GM15510 (cell line): Measurements from ENCODE around the gene BORCS5.

Experiments
- POLR2A ChIP-seq: IDR thresholded peaks from 3 replicates; pipeline ENCODE4 v1.6.1; 2011; ENCODE audit warnings: borderline replicate concordance; ENCODE audit not compliant: insufficient read length; ENCODE audit errors: extremely low read depth

The BORCS5 gene

DNA sequence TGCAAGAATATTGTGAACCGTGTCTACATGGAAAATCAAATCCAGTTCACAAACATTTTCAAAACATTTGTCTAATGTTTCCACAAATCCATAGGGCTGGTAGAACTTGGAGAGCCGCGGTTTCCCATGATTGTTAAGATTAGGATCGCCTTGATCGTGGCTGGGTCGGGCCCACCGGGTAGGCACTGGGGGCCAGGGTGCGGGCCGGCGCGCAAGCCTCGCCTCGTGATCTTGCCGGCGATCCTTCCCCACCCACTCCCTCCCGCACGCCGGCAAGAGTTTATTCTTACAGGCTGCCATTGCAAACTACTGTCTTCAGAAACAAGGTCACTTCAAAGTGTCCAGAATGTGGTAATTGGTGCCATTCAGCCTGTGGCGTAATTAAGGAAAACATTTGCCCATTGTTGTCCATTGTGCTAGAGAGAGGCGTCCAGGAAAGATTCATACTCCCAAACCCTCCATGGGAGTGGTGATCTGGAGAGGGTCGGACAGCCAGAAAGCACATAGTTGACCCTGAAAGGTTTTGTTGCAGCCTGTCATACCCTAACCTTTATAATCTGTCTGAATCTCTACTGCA, 95.5 kb downstream of the BORCS5 start:
- no peak for TF ChIP-seq POLR2A

DNA sequence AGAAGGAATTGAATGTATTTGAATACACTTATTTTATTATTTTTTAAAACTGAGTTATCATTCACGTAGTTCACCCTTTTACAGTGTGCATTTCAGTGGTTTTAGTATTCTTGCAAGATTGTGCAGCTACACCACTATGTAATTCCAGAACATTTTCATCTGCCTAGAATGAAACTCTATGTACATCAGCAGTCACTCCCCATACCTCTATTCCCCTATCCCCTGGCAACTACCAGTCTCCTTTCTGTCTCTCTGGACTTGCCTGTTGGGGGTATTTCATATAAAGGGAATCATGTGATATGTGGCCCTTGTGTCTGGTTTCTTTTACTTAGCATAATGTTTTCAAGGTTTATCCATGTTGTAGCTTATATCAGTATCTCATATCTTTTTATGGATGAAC, 96.8 kb downstream of the BORCS5 start:
- no peak for TF ChIP-seq POLR2A

DNA sequence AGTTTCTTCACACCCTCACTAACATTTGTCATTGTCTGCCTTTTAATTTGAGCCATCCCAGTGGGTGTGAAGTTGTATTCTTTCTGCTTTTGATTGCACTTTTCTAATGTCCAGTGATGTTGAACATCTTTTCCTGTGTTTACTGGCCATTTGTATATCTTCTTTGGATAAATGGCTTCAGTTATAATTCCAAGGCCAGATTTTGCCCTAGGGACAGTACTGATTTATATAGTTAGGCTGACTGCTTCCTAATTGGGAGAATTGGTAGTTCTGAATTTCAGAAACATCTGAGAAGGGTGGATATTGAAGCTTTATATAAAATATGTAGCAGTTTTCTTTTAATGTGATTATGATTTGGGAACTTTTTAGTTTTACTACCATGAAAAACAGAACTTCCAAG, 97.4 kb downstream of the BORCS5 start:
- TF ChIP-seq POLR2A = no peak

DNA sequence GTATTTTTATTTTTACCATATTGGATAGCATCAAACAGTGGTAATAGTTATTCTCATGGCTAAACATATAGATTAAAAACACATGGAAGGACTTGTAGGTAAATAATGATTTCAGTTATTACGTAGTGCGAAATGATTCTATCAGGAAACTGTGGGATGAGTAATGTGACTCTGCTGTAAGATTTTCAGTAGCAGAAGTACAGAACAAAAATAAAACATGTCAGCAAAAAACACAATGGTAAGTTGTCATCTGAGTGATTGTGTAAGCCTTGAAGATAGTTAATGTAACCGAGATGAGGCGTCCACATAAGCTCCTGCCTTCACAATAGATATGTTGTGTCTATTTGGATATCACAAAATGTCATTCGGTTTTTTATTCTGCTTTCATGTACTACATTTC, 99.8 kb downstream of the BORCS5 start:
- no peak for TF ChIP-seq POLR2A

DNA sequence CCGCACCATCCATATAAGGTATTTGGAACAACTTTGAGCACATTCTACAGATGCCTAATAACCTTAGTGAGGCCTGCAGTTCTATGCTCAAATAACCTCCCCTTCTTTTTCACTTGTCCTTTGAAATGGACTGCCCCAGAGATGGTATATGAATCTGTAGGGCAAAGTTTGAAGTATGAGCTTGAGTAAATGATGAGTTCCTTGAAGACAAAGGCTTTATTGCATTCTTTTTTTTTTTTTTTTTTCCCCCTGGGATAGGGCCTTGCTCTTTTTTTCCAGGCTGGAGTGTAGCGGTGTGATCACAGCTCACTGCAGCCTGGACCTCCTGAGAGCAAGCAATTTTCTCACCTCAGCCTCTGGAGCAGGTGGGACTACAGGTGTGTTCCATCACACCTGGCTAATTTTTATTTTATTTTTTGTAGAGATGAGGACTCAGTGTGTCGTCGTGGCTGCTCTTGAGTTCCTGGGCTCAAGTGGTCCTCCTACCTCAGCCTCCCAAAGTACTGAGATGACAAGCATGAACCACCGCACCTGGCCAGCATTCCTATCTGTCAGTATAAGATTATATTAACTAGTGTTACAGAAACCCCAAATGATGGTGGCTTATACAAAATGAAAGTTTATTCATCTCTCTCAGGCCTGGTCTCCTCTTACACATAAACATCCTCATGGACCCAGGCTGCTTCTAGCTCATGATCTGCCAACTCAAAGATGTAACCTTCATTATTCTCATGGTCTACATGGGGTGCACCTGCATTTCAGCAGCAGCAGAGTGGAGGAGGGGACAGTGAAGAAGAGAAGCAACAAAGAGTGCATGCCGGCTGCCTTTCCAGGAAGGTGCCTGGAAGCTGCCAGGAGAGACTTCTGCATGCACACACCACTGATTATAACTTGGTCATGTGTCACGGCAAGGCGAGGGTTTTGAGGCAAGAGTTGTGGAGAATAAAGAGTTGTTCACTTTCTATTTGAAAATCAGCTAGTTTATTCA, 104.4 kb downstream of the BORCS5 start:
- no peak for TF ChIP-seq POLR2A

DNA sequence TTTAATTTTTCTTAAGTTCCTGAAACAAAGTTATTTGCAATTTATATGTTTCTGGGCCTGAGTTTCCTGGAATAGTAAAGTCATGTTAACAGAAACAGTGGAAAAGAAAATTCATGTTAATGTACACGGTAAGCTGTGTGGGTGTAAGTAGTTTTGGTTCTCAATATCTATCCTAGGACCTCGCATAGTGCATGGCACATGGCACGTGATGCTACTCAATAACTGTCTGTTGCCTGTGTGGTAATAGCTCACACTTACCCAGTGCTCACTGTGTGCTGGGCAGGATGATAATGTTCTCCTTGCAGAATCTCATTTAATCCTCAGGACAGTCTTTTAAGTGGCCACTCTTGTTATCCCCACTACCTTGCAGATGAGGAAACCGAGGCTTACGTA, 105.0 kb downstream of the BORCS5 start:
- no peak for TF ChIP-seq POLR2A

DNA sequence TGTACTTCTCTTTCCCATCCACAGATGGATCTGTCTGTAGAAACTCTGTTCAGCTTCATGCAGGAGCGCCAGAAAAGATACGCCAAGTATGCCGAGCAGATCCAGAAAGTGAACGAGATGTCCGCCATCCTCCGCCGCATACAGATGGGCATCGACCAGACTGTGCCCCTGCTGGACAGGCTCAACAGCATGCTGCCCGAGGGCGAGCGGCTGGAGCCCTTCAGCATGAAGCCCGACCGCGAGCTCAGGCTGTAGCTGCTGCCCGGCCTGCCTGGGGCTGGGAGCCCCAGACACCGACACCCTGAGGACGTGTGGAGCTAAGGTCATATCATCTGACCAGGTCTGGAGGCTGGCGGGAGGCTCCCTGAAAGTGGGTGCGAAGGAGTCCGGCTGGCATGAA, 108.6 kb downstream of the BORCS5 start:
- no peak for TF ChIP-seq POLR2A

DNA sequence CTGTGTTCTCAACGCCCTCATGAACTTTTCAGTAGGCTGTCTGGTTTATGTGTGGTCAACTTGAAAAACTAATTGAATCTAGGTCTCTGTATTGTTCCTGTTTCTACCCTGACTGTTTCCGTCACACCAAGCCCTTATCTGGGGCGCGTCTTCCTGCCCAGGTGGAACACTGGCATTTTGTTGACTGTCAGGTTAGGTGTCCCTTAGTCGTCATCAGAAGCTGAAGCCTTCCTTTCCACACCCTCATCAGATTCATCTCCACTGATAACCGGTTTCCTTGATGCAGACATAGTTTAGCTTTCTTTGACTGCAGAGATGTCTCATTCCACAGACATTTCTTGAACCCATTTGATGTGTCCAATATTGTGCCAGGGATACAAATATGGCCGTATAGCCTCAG, 109.3 kb downstream of the BORCS5 start:
- TF ChIP-seq POLR2A = no peak

DNA sequence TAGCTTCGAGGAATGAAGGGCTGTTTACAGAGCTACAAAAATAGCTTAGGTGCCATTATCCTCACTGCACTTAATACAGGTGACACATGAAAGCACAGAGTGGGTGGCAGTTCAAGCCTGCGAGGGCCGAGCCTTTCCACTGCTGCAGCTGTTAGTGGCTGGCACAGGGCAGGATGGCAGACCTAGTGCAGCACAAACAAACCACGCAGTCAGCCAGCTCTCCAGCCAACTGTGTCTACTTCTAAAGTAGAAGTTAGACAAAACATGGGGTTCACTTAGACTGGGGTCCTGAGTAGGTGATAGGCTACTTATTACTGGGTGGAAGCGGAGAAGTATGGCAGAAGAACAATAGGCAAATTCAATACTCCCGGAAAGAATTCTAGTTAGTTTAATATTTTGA, 110.4 kb downstream of the BORCS5 start:
- TF ChIP-seq POLR2A = no peak

DNA sequence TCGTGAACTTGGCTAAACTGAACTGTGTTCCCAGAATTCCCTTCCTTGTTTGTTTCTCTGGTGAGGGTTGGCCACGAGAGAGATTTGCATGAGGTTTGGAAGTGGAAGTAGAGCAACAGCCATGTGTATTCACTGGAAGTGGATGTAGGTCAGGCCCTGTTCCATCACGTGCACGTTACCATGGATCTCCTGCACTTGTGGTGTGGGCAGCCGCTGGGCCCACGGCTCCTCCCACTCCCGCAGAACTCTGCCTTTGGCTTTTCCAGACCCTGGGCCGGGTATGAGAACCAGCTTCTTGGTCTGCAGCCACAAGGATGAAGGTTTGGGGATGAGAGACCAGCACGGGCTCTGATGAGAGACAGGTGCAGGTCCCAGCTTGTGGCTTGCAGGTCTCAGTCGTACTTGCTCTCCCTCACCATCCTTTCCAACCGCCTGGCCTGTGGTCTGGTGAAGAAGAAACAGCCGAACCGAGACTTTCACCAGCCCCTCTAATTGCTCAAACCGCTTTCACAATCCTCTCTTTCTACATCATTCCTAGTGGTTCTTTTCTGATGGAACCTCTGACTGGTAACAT, 110.9 kb downstream of the BORCS5 start:
- no peak for TF ChIP-seq POLR2A

DNA sequence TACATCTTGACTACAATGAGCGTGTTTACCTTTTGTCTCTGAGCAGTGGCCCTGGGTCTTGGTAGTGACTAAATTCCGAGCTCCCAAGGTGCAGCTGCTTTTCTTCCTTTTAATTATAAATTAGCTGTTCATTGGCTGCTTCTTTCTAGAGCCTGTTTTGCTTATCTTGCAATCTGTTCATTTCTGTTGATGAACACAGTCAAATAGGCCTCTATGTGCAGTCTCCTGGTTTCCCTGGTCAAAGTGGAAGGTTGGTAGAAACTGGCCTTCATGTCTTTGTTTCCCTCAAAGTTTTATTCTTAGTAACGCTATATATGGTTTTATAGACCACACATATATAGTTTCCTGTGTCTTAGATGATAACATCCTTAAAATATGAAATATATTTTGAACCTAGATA, 111.7 kb downstream of the BORCS5 start:
- TF ChIP-seq POLR2A = no peak

DNA sequence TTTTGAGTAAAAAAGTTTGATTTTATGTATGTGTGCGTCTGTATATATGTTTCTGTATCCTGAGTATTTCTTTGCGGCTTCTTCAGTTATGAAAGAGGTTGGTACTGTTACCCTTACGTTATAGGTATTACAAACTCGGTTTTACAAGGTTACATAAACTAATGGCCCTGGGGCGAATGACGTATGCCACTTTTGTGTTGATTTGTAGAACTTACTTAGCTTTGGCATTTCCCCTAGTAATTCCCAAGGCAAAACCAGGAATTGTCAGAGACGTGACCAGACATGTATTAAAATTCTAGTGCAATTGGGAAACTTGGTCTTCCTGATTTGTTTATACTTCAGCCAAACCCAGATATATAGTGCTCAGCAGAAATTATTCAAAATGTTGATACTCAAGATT, 112.5 kb downstream of the BORCS5 start:
- no peak for TF ChIP-seq POLR2A

DNA sequence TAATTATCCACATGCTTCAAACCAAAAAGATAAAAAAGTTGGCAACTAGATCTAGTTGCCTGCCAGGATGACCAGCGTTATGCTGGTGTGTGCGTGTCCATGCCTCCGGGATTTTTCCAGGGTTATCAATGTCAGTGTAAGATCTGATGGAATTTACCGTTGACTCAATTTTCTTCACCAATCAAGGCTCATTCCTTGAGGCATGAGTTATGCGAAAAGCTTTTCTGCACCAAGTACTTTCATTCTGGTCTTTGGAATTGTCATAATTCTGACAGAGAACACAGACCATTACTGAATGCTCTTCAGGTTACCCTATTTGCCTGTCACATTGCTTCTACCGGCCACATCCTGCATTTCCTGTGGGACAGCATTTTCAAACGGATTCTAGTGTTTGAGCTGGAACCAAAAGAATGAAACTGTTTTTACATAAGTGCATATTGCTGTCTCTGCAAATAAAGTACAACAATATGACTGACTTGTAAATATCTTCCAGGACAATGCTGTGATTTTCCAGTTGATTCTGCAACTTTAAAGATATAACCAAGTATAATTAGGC, 114.0 kb downstream of the BORCS5 start:
- TF ChIP-seq POLR2A = no peak

DNA sequence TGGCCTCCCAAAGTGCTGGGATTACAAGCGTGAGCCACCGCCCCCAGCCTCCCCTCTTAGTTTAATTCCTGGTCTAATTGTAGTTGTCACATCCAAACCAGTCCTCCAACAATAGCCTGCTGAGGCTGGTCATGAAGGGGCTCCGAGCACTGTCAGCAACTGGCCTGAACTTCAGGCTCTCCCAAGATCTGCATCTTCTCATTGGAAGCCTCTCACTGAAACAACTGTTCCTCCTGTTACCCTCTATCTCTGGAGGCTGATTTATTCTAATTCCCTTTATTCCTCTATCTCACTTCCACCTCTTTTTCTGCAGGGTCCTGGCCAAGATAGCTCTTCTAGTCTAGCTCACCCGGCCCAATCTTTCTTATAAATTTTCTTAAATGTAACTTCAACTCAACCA, 116.3 kb downstream of the BORCS5 start:
- TF ChIP-seq POLR2A = no peak

DNA sequence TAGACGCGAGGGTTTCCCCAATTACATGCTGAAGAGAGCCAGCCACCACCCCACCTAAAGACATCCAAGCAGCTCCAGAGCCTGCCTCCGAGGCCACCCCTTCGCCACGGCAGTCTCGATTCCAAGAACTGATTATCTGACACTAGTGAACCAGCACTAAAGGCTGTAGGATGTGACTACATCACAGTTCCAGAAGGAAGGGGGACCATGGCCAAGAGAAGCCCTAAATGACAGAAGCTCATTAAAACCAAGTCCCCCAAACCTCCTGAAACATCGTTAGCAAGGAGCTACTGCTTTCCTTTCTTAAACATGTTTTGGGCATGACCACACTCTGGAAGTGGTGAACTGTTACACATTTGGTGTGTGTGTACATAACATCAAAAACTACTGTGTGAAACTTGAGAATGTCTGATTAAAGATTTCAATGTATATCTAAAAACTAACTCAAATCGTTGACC, 117.6 kb downstream of the BORCS5 start:
- no peak for TF ChIP-seq POLR2A
